ENCODE results near the gene F10.

- TF ChIP-seq FOXA1 (IDR thresholded peaks at IDR 0.05) (no peak), CTCF (IDR thresholded peaks at IDR 0.05; ENCODE audit: low read depth, low read length, missing input control) (no peak)
Measured at GRCh38 chr13:113080361-113080831, 42.2 kb upstream of the F10 start.
